ENCODE measurements around the gene USP15. TPM values are rescaled to one million over a fixed set of nuclear protein-coding genes. Genes with fewer than 3 reads are reported as not detected.

USP15 gene
- total RNA-seq, 4 donors from 2014 or later, result 74.6 to 168 (median 108) TPM

GRCh38 chr12:62268956-62269355 lies 8.8 kb downstream of the USP15 start:
- no peaks in the 10 kb centered on the region for H3K9me3 ChIP-seq
- H3K27me3 ChIP-seq, result no peaks in the 10 kb centered on the region
- TF ChIP-seq POLR2A (IDR thresholded peaks at IDR 0.05) (no peak), CTCF (IDR thresholded peaks at IDR 0.05) (no peak)
- H3K27ac ChIP-seq, result no peak overlapping the region
- H3K4me3 ChIP-seq, result no peak overlapping the region
- no peak for DNase-seq
- peaks cover 0 to 31% (median 10%) of the 10 kb centered on the region in 4 donors for H3K4me1 ChIP-seq
- no peaks in the 10 kb centered on the region for H3K36me3 ChIP-seq

GRCh38 chr12:62269464-62270228 lies 9.4 kb downstream of the USP15 start:
- no peak for TF ChIP-seq POLR2A (IDR thresholded peaks at IDR 0.05)
- no peak for TF ChIP-seq CTCF (IDR thresholded peaks at IDR 0.05)
- Histone ChIP-seq H3K9me3 (no peaks in the 10 kb centered on the region), H3K27ac (no peak overlapping the region), H3K4me1 (peaks cover 0 to 33% (median 10%) of the 10 kb centered on the region in 4 donors), H3K27me3 (no peaks in the 10 kb centered on the region), H3K36me3 (no peaks in the 10 kb centered on the region), H3K4me3 (no peak overlapping the region)
- no peak for DNase-seq

- H3K4me1 ChIP-seq, result peaks cover 0 to 27% (median 10%) of the 10 kb centered on the region in 4 donors
These were observed 10.2 kb downstream of the USP15 start for GRCh38 chr12:62270384-62270783.

GRCh38 chr12:62270872-62271271 lies 10.7 kb downstream of the USP15 start:
- Histone ChIP-seq H3K36me3 (no peaks in the 10 kb centered on the region), H3K4me3 (no peak overlapping the region), H3K4me1 (peaks cover 0 to 22% (median 7%) of the 10 kb centered on the region in 4 donors), H3K9me3 (no peaks in the 10 kb centered on the region), H3K27ac (no peak overlapping the region), H3K27me3 (no peaks in the 10 kb centered on the region)
- TF ChIP-seq CTCF (IDR thresholded peaks at IDR 0.05) (no peak), POLR2A (IDR thresholded peaks at IDR 0.05) (no peak)
- DNase-seq, result no peak

More at GRCh38 chr12:62270384-62270783, 10.2 kb downstream of the USP15 start:
- Histone ChIP-seq H3K36me3 (no peaks in the 10 kb centered on the region), H3K27me3 (no peaks in the 10 kb centered on the region), H3K4me3 (no peak overlapping the region), H3K9me3 (no peaks in the 10 kb centered on the region), H3K27ac (no peak overlapping the region)
- DNase-seq, result no peak
- TF ChIP-seq CTCF (IDR thresholded peaks at IDR 0.05) (no peak), POLR2A (IDR thresholded peaks at IDR 0.05) (no peak)

GRCh38 chr12:62272936-62273552 lies 12.8 kb downstream of the USP15 start:
- no peak for TF ChIP-seq CTCF (IDR thresholded peaks at IDR 0.05)
- TF ChIP-seq POLR2A (IDR thresholded peaks at IDR 0.05), result no peak
- peaks cover 0 to 11% (median 5%) of the 10 kb centered on the region in 4 donors for H3K4me1 ChIP-seq
- H3K36me3 ChIP-seq, result no peaks in the 10 kb centered on the region
- no peaks in the 10 kb centered on the region for H3K27me3 ChIP-seq
- H3K4me3 ChIP-seq, result no peak overlapping the region
- no peak overlapping the region for H3K27ac ChIP-seq
- H3K9me3 ChIP-seq, result no peaks in the 10 kb centered on the region
- DNase-seq, result no peak

Measured in Peyer's patch (tissue), 4 donors.